Measurements from ENCODE around the gene MED29. TPM values are rescaled to one million over a fixed set of nuclear protein-coding genes. Genes with fewer than 3 reads are reported as not detected.

Gene MED29
- total and polyA plus RNA-seq, 2 donors (not counting 1 experiment from before 2014, with no cell fraction given), result 23.0 to 28.9 TPM

- peaks cover 31% of the 10 kb centered on the region for H3K4me1 ChIP-seq (ENCODE audit: control insufficient read depth, extremely low read depth, insufficient read depth, low read length)
- H2AFZ ChIP-seq (ENCODE audit: low read length), result no peak overlapping the region
- peak overlapping the region; percentile 95 for H3K27ac ChIP-seq (ENCODE audit: insufficient read depth, low read length)
- TF ChIP-seq CTCF (conservative IDR thresholded peaks at IDR 0.05 in 1 of 2, IDR thresholded peaks at IDR 0.05 in 1 of 2; ENCODE audit: low read depth in 1 of 2, low read length in 2 of 2), result no peak
- peaks cover 38% of the 10 kb centered on the region for H3K79me2 ChIP-seq (ENCODE audit: control insufficient read depth, insufficient read depth, low read length)
- H3K9ac ChIP-seq (ENCODE audit: insufficient read depth, low read length), result peak overlapping the region; percentile 80
- H3K9me3 ChIP-seq (ENCODE audit: control insufficient read depth, insufficient read depth, low read depth, low read length), result no peaks in the 10 kb centered on the region
- H3K36me3 ChIP-seq (ENCODE audit: control insufficient read depth, insufficient read depth, low read length), result peaks cover 12% of the 10 kb centered on the region
- H4K20me1 ChIP-seq (ENCODE audit: control insufficient read depth, extremely low read depth, insufficient read depth, low read length), result peaks cover 6% of the 10 kb centered on the region
- H3K4me2 ChIP-seq (ENCODE audit: extremely low read depth, insufficient read depth, low read length), result peak overlapping the region; percentile 97
- H3K4me3 ChIP-seq (replicated peaks in 1 of 4; ENCODE audit: control extremely low read depth in 1 of 4, insufficient read depth in 1 of 4, low read depth in 3 of 4, low read length in 4 of 4), result peak overlapping the region; percentile 41 to 98 (median 54)
- no peaks in the 10 kb centered on the region for H3K27me3 ChIP-seq (ENCODE audit: control insufficient read depth, insufficient read depth, low read length)
- no peak for DNase-seq (ENCODE audit: low read depth in 2 of 2)
Measured at GRCh38 chr19:39405958-39406655, 14.9 kb downstream of the MED29 start.

- H4K20me1 ChIP-seq (ENCODE audit: control insufficient read depth, extremely low read depth, insufficient read depth, low read length), result peaks cover 6% of the 10 kb centered on the region
- TF ChIP-seq CTCF (conservative IDR thresholded peaks at IDR 0.05 in 1 of 2, IDR thresholded peaks at IDR 0.05 in 1 of 2; ENCODE audit: low read depth in 1 of 2, low read length in 2 of 2) (no peak), EZH2 (IDR thresholded peaks at IDR 0.05; ENCODE audit: low read length, missing control alignments) (no peak)
- peak; percentile 67 to 93 for DNase-seq (ENCODE audit: low read depth in 2 of 2)
- no peaks in the 10 kb centered on the region for H3K27me3 ChIP-seq (ENCODE audit: control insufficient read depth, insufficient read depth, low read length)
- H3K9me3 ChIP-seq (ENCODE audit: control insufficient read depth, insufficient read depth, low read depth, low read length), result no peaks in the 10 kb centered on the region
- H2AFZ ChIP-seq (ENCODE audit: low read length), result no peak within 1 kb of the TSS
- H3K9ac ChIP-seq (ENCODE audit: insufficient read depth, low read length), result peak within 1 kb of the TSS; percentile 98
- H3K4me3 ChIP-seq (replicated peaks in 1 of 4; ENCODE audit: control extremely low read depth in 1 of 4, insufficient read depth in 1 of 4, low read depth in 3 of 4, low read length in 4 of 4), result peak within 1 kb of the TSS; percentile 79 to 98 (median 96)
- H3K79me2 ChIP-seq (ENCODE audit: control insufficient read depth, insufficient read depth, low read length), result peaks cover 38% of the 10 kb centered on the region
- peak within 1 kb of the TSS; percentile 97 for H3K4me2 ChIP-seq (ENCODE audit: extremely low read depth, insufficient read depth, low read length)
- H3K36me3 ChIP-seq (ENCODE audit: control insufficient read depth, insufficient read depth, low read length), result peaks cover 12% of the 10 kb centered on the region
- H3K27ac ChIP-seq (ENCODE audit: insufficient read depth, low read length), result peak within 1 kb of the TSS; percentile 97
- peaks cover 24% of the 10 kb centered on the region for H3K4me1 ChIP-seq (ENCODE audit: control insufficient read depth, extremely low read depth, insufficient read depth, low read length)
Measured at GRCh38 chr19:39406656-39407409, 15.7 kb downstream of the MED29 start, which contains the start of gene ZFP36. TSS of gene ZFP36 (plus strand) at chr19:39406847. CDS start at chr19:39406905, 58 bp downstream.

DNA sequence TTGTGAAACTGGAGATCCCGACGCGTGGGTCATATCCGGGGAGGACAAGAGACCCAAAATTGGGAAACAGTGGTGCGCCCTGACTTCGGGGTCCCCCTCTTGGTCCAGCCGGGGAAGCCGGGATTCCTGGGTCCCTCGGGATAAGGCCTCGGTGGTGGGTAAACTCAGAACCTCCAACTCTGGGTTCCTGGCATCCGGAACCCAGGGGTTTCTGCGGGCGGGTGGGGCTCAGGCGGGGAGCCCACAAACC lies 16.2 kb downstream of the MED29 start:
- Histone ChIP-seq H3K27me3 (ENCODE audit: control insufficient read depth, insufficient read depth, low read length) (no peaks in the 10 kb centered on the region), H3K4me1 (ENCODE audit: control insufficient read depth, extremely low read depth, insufficient read depth, low read length) (peaks cover 19% of the 10 kb centered on the region), H3K9ac (ENCODE audit: insufficient read depth, low read length) (peak overlapping the region; percentile 98), H4K20me1 (ENCODE audit: control insufficient read depth, extremely low read depth, insufficient read depth, low read length) (peaks cover 6% of the 10 kb centered on the region), H3K9me3 (ENCODE audit: control insufficient read depth, insufficient read depth, low read depth, low read length) (no peaks in the 10 kb centered on the region), H3K79me2 (ENCODE audit: control insufficient read depth, insufficient read depth, low read length) (peaks cover 38% of the 10 kb centered on the region), H3K4me3 (replicated peaks in 1 of 4; ENCODE audit: control extremely low read depth in 1 of 4, insufficient read depth in 1 of 4, low read depth in 3 of 4, low read length in 4 of 4) (peak overlapping the region; percentile 79 to 98 (median 96)), H3K4me2 (ENCODE audit: extremely low read depth, insufficient read depth, low read length) (peak overlapping the region; percentile 19), H2AFZ (ENCODE audit: low read length) (no peak overlapping the region), H3K27ac (ENCODE audit: insufficient read depth, low read length) (peak overlapping the region; percentile 97), H3K36me3 (ENCODE audit: control insufficient read depth, insufficient read depth, low read length) (peaks cover 12% of the 10 kb centered on the region)
- TF ChIP-seq EZH2 (IDR thresholded peaks at IDR 0.05; ENCODE audit: low read length, missing control alignments) (no peak), CTCF (conservative IDR thresholded peaks at IDR 0.05 in 1 of 2, IDR thresholded peaks at IDR 0.05 in 1 of 2; ENCODE audit: low read depth in 1 of 2, low read length in 2 of 2) (no peak)
- DNase-seq (ENCODE audit: low read depth in 2 of 2), result no peak
